HG03342 (cell line): ENCODE measurements around the gene ST8SIA5.

Source experiments
- ATAC-seq: cut with Tn5 transposase; IDR thresholded peaks from one replicate; pipeline ENCODE4 v1.9.1; 2021; ENCODE audit warnings: mild to moderate bottlenecking, moderate library complexity; ENCODE audit not compliant: unreplicated experiment

Gene ST8SIA5

DNA sequence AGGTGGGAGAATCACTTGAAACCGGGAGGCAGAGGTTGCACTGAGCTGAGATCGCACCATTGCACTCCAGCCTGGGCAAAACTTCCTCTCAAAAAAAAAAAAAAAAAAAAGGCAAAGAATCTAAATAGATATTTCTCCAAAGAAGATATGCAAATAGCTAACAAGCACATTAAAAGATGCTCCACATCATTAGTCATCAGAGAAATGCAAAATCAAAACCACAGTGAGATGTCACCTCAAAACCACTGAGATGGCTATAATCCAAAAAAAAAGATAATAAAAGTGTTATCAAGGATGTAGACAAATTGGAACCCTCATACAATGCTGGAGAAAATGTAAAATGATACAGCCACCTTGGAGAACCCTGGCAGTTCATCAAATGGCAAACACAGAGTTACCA, 8.4 kb downstream of the ST8SIA5 start:
- ATAC-seq, result no peak

DNA sequence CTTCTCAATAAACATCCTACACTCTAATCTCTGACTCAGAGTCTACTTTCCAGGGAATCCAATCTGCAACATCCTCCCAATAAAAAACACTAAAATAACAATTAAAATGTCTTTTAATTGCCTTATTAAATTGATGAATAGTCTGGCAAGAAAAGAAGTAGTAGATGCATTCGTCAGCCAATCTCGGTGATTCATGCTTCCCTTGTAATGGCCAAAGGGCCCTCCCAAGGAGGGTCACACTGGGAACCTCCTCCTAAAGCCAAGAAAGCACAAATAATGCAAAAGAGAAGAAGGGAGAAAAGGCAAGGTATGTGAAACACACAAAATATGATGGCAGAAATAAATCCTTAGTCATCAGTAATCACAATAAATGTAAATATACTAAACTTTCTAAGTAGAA, 16.8 kb downstream of the ST8SIA5 start:
- no peak for ATAC-seq

DNA sequence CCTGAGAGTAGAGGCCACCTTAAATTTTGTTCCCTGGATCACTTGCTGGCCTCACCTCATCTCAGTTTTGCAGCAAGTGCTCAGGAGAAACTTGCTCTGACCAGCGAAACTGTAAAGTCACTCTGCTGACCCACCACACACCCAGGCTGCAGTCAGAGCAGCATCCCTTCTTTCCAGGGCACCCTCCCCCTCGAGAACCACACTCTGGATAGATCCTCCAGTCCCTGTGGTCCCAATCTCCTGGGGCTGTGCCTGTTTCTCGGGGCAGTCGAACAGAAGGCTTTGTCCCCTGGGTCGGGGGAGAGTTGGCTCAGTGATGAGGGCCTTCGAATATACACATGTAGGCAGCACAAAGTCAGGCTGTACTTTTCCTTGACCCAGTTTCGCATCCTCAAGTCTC, 18.4 kb downstream of the ST8SIA5 start:
- ATAC-seq, result no peak

DNA sequence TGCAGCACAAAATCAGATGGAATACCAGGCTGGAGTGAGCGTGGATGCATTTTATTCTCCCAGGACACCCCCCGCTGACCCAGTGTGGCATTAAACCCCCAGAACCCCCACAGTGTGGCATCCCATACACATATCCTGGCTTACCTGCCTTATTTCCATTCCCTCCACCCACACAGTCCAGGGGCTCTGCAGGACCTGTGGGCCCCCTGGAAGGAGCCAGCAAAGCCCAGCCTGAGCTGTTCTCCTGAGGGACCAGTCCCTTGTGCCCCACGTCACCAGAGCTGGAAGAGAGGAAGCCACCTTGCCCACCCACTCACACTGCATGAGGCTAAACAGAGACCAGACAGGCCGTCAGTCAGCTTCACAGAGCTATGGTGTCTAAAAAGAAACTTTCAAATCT, 20.1 kb downstream of the ST8SIA5 start:
- ATAC-seq, result no peak

DNA sequence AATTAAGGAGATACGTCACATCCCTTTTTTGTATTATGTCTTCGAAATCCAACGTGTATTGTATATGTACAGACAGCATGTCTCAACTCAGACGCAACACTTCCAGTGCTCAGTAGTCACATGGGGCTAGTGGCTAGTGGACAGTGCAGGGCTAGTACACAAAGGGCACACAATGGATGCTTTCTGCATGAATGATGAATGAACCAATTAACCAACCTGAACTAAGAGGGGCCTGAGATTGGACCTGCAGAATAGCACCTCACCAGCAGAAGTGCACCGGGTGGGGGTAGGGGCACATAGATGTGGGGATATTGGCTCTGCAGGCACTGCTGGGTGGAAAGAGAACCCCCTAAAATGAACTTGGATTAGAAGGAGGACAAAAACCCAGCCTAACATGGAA, 20.7 kb downstream of the ST8SIA5 start:
- ATAC-seq, result no peak

DNA sequence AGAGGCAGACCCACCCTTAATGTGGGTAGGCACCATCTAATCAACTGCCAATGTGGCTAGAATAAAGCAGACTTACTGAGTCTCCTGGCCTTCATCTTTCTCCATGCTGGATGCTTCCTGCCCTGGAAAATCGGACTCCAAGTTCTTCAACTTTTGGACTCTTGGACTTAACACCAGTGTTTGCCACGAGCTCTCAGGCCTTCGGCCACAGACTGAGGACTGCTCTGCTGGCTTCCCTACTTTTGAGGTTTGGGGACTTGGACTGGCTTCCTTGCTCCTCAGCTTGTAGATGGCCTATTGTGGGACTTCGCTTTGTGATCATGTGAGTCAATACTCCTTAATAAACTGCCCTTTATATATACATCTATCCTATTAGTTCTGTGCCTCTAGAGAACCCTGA, 21.9 kb downstream of the ST8SIA5 start:
- no peak for ATAC-seq

DNA sequence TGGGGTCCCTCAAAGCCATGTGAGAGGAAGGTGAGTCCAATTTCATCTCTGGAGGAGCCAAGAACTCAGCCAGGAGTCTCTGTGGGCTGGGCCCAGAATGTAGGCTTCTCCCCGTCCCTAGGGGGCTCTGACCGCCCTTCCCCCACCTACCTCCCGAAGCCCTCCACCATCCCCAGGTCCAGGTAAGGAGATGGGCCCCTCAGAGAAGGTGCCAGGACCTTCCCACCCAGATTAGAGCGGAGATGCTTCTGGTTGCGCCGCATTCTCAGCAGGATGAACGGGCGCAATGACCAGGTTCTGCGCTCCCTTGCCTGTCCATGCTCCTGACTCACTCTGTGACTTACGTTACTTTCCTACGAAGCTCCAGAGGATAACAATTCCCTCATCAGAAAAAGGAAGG, 23.0 kb downstream of the ST8SIA5 start:
- no peak for ATAC-seq

DNA sequence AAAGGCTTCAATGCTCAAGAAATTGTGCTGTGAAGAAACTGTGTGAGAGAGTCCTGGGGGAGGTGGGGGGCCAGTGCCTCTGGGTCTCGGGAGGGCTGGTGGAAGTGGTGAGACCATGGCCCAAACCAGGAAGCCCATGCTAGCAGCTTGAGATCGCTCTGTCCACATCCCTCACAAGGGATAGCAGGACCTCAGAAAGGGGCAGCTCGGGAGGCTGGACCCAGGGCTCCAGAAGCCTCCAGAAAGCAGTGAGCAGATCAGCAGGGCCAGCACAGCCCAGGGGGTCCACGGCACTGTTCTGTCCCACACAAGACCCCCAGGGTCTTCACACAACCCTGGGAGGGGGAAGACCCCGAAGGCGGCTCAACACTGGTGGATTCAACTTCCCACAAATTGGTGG, 24.1 kb downstream of the ST8SIA5 start:
- no peak for ATAC-seq

DNA sequence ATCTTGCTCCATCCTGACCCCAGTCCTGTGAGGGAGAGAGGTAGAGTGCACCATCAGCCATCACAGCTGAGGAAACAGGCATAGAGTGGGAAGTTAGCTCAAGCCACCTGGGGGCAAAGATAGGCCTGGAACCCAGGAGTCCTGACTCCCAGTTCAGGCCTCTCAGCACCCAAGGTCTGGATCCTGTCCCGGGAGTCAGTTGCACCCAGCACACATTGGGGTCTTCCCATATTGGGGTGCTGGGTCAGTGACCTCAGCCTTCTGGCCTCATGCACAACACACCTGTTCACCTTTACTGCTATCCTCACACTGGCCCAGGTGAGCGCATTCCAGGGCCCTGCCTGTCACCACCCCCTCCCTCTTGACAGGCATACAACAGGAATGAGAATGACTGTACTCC, 24.7 kb downstream of the ST8SIA5 start:
- no peak for ATAC-seq

DNA sequence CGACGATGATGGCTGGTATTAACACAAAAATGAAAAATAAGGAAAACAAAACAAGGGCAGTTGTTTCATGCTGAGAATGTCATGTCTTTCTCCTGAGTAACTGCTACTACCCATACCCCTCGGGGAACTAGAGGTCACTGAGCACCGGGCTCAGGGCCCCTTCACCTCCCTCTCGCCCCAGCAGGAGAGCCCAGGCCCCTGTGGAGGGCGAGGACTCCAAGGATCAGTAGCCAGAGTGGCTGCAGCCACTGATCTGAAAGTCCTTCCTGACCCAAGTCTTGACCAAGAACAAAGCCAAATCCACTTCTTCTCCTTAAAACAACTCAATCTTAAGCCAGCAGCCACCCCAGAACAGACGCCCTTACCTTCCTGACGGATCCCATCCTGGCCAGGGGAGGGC, 25.5 kb downstream of the ST8SIA5 start:
- no peak for ATAC-seq

DNA sequence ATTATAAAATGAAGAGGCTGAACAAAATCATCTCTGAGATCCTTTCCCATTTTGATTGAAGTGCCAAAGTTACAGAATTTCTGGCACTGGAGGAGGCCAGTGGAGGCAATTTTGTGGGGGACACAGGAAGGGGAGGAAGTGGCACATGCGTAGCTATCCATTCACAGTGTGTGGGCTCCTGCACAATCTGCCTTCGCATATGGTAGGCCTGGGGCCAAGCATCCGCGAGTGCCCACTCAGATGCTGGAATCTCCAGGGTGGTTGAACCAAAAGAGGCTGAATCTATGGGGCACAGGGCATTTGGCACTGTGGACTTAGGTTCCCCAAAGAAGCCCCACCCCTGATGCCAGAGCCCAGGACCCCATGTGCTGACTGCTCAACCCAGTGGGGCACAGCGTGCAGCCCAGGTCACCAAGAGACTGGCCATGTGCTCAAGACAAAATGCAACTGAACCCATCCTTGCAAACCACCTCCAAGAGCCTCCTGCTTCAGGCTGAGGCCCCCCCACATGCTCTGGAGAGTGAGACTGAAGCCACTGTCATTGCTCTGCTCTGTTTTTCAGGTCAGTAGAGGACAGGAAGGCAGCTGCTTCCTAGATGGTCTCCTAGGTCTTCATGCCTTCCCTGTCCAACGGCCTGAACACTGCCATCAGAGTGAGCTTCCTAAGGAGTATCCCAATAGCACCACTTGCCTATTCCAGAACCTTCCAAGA, 28.5 kb downstream of the ST8SIA5 start:
- no peak for ATAC-seq

DNA sequence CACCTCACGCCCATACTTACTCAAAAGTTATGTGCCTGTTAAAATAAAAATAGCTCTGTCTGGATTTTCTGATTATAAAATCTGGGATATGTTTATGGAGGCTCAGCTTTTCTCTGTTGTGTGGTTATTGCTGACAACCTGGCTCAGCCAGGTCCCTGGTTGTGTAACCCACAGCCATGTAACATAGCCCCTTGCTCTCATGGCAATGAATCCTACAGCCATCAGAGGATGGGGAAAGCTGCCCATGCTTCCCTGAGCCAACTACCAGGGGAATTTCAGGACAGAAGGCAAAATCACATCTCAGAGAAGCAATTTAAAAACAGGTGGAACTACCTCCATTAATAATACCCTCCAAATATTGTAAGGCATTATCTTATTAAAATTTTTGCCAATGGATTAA, 29.7 kb downstream of the ST8SIA5 start:
- no peak for ATAC-seq

DNA sequence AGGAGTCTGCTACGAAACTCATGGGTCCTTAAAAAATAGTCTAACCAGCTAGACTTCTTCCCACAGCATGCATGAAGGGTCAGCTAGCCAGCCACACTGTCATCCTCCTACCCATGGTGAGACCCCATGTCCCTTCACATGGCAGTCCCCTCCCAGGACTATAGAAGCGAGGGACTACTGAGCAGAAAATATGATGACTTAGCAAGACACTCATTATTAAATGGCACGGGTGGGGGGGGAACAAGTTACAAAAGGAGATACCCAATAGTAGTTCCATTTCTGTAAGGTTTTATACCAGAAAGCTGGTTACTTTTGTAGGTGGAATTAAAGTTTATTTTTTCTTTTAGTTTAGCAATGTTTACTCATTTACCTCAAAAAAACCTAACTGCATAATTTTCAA, 31.5 kb downstream of the ST8SIA5 start:
- ATAC-seq, result no peak

DNA sequence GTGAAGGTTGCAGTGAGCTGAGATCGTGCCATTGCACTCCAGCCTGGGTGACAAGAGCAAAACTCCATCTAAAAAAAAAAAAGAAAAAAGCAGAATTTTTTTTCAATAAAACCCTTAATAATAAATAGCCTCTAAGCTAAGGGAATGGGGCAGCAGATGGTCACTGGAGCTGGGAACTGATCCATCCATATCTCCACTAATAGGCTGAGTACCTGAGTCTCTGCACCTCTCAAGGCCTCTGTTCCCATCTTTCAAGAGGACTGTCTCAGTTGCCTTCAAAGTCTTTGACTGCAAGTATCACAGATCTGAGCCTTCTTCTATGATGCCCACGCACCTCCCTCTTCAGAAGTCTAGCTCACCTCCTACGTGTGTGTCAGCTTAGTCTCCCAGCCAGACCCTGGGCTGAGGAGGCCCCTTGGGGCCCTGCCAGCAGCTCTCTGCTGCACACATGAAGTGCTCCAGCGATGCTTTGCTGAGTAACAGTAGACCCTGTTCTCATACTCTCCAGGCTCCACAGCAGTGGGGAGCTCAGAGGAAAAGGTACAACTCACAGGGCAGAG, 32.9 kb downstream of the ST8SIA5 start:
- no peak for ATAC-seq

DNA sequence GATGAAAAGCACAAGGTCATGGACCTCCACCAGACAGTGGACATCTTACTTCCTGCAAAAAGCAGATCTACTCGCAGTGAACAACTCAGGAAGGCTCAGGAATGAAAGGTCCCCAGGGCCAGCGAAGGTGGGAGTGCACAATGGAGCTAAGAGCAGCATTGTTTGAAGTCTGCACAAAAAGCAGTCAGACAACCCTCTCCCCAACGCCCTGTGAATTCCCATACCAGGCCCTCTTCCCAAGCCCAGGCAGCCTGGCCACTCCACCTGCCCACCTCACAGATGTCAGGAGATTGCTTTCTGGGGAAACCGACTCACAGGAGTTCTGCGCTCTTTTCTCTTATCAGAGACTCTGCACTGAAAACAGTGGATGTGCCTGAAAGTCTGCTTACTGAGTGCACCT, 34.8 kb downstream of the ST8SIA5 start:
- ATAC-seq, result no peak

DNA sequence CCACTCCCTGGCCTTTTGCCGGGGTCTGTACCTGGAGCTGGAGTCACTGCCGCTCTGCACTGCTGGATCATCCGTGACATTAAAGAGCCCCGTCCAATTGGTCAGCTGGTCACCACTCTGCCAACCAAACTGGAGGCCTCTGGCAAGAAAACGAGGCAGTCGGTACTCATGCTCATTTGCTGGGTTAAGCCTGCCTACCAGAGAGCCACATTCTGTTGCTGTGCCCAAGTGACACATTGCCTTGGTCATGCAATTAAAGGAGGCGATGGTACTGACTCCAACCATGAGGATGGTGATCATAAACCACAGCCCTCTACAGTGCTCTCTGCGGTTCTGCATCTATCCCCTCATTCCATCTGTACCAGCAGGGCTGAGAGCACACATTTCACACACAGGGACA, 35.5 kb downstream of the ST8SIA5 start:
- no peak for ATAC-seq

DNA sequence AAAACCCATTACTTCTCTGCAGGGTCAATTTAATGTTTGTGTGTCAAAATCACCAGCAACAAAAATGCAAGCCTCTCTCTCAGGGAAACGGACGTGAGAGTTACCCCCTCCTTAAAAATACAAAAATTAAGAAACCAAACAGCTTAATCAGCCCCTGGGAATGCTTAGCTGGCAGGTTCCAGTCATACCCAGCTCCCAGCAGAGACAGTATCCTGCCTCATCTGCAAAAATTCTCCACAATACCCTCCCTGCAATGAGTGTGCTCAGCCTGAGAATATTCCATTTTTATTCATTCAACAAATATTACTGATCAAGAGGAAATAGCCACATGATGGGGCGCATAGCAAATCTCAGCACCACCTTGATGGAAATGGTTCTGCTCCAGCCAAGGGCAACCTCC, 36.3 kb downstream of the ST8SIA5 start:
- ATAC-seq, result no peak

DNA sequence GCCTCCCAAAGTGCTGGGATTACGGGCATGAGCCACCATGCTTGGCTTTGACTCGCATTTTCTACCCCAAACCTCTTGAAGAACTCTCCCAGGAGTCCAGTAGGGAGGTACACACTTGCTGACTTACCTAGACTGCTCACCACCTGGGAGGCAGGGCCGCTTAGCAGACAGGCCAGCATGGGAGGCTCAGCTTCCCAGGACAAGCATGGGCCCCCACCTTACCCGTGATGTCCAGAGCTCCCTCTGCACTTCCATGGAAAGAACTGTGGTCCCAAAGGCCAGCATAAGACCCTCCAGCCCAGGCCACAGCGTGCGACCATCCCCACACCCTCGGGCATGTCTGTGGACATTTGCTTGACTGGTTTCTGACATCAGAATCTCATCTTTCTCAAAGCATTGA, 36.8 kb downstream of the ST8SIA5 start:
- no peak for ATAC-seq

DNA sequence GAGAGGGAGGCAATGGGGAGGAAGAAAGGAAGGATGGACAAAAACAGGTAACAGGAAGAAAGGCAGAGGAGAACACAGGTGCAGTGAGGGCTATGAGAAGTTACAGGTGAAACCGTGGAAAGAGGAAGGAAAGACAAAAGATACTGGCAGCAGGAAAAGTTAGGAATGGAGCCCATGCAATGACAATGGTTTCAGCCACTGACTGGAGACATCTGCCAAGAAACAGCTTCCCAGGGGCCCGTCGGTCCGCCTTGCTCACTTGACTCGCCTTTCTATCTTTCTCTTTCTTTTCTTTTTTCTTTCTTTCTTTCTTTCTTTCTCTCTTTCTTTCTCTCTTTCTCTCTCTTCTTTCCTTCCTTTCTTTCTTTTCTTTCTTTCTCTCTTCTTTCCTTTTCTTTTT, 37.5 kb downstream of the ST8SIA5 start:
- no peak for ATAC-seq

DNA sequence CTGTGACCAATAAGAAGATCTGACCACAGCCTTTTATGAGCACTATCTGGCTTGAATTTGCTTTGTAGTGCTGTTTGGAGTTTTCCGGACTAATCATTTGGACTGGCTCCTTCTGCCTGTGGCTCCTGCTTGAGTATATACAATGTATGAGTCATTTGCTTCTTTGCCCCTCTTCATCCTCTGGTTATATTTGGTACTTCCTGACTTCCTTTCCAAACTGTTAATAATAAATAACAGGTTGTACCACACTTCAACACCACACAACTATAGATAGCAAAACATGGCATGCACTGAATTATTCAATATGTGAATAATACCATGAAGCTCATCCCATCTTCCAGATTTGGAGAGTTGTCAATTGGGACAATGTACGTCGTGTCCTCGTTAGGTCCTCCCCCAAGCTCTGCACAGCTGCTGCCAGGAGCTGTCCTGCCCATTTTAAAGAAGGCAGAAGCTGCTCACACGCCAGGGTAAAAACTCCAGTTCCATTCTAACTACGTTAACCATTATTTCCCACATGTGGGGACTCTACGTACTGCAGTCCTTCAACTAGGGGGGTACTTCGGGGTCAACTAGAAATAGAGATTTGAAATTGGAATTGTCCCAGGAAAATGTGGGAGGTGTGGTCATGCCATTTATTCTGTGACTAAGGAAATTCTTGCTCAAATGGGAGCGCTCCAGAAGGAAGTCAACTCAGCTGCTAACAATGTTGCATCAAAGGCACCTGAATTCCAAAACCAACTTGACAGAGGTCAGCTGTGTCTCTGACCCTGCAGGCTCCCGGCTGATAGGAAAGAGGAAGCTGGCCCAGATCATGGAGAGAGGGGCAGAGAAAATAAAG, 38.1 kb downstream of the ST8SIA5 start:
- ATAC-seq, result no peak

DNA sequence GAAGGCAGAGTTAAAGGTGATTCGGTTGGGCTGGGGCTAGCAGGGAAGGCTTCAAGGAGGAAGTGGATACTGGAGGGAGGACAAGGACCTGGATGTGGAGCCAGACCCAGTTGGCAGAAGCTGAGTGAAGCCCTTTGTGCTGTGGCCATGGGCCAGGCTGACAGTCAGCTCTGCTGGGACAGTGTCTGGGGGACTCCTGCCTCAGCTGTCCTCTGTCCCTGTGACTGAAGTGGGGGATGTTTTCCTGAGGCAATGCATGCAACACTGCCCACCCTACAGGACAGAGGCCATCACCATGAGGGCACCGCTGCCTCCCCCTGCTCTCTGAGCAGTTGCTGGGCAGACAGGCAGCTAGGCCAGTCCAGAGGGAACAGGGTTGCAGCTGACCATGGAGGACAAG, 40.0 kb downstream of the ST8SIA5 start:
- no peak for ATAC-seq

DNA sequence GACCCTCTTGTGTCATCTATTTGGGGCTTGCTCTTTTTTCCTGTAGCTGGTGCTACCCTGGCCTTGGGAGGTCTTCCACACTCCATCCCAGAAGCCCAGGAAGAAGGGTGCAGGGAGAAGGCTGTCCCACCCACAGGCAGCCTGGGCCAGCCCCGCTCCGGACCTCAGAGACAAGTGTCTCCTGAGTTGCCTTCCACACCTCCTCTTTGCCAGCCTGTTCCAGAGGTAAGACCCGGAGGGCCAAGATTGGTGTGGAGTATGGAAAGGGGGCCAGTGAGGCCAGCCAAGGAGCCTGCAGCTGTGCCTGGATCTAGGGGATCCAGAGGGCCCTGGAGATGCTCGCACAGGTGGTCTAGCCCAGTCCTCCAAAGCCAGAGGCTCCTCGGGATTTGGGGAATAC, 40.5 kb downstream of the ST8SIA5 start:
- ATAC-seq, result no peak
